ENCODE data around the gene DNM3.

Gene DNM3

DNA sequence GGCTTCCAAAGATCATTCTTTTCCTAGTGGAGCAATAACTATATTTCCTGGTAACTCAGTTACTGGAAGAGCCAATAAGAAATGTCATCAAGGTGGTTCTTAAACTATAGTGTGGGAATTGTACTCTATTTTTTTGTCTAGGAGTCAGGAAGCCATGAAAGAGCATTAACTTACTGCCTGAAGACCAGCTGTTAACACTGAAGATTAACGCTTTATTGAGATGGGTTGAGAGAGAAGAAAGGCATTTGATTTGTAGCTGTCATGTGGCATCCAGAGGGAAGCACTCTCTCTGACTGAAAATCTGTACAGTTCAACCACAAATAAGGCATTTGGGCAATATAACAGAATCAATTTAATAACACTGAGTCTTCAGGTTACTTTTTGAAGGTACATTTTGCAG, 76.0 kb downstream of the DNM3 start:
- DNase-seq (ENCODE audit: low read depth in 1 of 2, low spot score in 1 of 2) = no peak

DNA sequence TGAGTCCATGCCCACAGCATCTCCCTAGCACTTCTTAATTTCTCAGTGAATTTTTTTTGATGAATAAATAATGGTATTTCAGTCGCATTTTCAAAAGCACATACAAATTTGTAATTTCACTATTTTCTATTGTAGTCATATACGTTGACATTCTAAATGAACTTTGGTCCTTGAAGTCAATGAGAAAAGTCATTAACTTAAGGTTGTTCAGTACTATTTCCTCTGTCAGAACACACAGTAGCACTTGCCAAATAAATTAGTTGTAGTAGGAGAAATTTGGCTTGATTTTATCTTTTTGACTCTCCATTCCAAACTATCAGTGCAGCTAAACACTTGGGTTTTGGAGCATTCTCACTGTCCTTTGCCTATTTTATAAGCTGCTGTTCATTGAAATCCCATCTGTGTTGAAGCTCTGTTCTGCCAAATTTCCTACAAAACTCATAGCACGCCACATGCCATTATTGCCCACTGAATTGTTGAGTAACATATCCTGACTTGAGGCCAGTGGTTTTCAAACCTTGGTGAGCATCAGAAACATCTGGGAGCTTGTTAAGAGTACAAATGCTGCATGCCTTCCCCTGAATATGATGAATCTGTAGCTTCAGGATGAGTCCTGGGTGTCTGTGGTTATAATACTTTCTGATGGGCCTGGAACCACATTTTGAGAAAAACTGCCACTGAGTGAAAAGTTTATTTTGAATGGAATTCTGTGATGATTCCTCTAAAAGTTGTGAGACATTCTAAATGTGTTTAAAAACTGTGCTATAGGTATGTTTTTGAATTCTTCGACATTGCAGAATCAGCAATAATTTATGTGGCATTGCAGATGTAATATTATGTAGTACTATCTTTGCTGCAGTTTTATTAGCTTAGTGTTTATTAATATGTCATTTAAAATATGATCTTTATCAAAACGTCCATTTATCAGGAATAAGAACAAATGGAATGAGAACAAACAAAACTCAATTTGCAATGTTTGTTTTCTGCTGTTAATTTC, 78.9 kb downstream of the DNM3 start:
- DNase-seq (ENCODE audit: low read depth in 1 of 2, low spot score in 1 of 2) = no peak

DNA sequence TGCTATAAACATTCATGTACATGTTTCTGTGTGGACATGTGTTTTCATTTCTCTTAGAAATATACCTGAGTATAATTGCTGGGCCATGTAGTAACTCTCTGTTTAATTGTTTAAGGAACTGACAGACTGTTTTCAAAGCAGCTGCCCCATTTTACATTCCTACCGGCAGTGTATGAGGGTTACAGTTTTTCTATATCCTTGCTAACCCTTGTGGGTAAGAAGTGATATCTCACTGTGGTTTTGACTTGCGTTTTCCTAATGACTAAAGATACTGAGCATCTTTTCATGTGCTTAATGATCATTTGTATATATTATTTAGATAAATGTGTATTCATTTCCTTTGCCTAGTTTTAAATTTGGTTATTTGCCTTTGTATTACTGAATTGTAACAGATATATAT, 81.7 kb downstream of the DNM3 start:
- no peak for DNase-seq (ENCODE audit: low read depth in 1 of 2, low spot score in 1 of 2)

DNA sequence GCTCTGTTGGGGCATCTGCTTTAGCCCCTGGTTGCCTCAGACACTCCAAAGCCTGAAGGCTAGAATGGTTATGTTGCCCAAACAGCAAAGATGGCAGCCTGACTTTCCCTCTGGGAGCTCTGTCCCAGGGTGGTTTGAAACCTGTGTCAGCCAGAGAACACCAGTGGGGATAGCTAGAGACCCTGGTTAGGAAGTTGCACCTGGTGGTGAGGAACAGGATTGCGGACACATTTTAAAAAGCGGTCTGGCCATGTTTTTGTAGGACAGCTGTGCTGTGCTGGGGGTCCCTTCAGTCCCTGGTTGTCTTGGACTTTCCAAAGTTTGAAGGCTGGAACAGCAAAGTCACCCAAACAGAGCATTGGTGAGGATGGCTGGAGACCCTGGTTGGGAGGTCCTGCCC, 87.8 kb downstream of the DNM3 start:
- DNase-seq (ENCODE audit: low read depth in 1 of 2, low spot score in 1 of 2) = no peak

DNA sequence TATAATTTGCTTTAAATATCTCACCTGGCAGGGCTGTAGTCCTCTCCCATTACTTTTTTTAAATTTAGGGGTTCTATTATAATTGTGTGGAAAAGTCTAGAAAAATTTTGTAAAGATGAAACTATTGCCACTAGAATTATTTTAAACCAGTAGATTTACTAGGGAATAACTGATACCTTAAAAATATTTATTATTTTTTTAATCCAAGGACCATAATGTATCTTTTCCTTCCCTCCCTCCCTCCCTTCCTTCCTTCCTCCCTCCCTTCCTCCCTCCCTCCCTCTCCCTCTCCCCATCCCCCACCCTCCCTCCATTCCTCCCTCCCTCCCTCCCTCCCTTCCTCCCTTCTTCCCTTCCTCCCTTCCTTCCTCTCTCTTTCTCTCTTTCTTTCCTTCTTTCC, 90.5 kb downstream of the DNM3 start:
- no peak for DNase-seq (ENCODE audit: low read depth in 1 of 2, low spot score in 1 of 2)

DNA sequence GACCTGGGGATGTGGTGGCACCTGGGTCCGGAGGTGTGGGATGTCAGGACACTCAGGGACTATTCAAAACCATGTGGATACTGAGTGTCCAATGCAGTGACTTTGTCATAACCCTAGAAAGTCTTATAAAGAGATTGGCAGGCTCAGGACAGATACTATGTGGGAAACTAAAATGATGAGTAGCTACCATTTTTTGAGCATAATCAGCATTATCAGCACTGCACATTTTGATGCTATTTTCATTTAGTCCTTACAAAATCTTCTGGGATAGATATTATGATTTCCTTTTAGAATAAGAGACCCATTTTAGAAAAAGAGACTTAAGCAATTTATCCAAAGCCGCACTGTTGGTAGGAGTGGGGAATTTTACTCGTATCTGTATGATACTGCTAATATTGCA, 93.4 kb downstream of the DNM3 start:
- DNase-seq (ENCODE audit: low read depth in 1 of 2, low spot score in 1 of 2) = no peak

DNA sequence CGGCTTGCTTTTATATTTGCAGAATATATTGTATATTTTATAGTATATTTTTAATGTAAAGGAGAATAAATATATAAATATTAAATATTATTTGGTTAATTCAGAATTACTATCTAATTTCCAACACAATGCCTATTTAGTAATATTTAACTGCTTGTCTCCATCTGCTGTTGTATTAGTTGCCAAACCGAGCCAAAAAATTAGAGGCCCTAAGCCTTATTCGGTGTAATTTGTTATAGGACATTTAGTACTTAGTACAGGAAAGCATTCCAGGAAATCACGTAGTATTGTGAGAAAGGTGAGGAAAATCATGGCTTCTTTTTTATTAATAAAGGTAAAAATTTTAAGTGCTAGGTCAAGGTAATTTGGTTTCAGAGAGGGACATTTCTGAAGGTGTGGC, 93.8 kb downstream of the DNM3 start:
- no peak for DNase-seq (ENCODE audit: low read depth in 1 of 2, low spot score in 1 of 2)

DNA sequence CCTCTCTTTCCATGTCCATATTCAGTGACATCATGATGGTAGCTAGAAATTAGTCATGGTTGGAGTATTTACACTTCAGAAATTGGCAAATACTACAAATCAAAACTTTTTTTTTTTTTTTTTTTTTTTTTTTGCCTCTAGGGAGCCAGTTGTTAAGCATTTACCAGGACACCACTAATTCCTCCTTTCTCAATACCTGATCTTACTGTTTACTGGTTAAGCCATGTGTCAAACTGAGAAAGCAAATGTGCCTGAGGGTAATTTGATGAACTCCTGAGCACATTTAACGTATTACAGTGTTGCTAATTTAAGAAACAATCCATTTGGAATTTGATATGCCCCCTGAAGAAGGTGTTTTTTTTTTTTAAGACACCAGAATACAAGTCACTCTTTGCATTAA, 94.4 kb downstream of the DNM3 start:
- no peak for DNase-seq (ENCODE audit: low read depth in 1 of 2, low spot score in 1 of 2)

DNA sequence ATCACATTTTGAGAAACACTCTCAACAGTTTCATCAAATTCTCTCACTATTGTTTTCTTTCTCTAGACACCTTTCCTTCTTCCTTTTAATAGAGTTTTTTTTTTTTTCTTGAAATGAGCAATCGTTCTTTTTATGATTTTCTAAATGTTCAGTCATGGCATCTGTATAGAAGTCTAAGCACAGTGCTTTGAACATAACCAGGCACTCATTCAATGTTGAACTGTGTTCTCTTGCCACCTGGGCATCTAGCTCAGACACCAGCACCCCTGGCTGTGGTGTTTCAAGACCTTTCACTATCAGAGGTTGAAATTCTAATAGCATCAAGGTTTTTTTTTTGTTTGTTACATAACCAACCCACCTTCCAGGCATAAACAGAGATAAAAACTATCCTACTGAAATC, 96.6 kb downstream of the DNM3 start:
- no peak for DNase-seq (ENCODE audit: low read depth in 1 of 2, low spot score in 1 of 2)

DNA sequence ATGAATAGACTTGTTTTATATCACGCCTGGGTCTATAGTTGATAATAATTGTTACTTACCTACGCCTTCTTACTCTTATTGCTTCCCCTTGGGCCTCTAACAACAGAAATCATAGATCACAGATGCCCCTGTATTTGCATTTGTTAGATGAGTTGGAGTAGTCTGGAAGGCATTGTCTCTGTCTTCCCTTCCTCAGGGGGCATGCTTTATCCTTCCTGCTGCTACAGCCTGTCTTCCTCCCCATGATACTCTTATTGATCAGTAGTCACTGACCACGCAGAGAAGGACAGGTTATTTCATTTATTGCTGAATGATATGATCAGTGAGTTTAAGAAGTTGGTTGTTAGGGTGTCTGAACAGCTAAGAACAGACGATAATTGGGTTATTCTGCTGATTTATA, 98.4 kb downstream of the DNM3 start:
- DNase-seq (ENCODE audit: low read depth in 1 of 2, low spot score in 1 of 2) = no peak

DNA sequence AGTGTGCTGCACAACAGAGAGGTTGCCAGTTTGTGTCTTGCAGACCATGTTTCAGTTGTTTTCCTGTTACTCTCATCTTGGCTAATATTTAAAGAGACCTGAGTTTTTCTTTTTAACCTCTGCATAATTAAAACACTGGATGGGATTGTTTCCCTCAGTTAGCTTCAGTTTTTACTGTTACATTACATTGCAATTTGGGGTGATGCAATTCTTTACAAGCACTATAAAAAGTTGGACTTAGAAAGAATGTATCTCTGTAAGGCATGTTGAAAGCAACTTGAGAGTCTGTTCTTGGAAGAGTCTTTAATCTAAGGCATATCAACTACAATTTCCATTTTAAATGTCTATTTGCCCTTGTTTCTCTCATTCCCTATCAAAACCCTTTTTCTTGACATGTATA, 99.1 kb downstream of the DNM3 start:
- no peak for DNase-seq (ENCODE audit: low read depth in 1 of 2, low spot score in 1 of 2)

DNA sequence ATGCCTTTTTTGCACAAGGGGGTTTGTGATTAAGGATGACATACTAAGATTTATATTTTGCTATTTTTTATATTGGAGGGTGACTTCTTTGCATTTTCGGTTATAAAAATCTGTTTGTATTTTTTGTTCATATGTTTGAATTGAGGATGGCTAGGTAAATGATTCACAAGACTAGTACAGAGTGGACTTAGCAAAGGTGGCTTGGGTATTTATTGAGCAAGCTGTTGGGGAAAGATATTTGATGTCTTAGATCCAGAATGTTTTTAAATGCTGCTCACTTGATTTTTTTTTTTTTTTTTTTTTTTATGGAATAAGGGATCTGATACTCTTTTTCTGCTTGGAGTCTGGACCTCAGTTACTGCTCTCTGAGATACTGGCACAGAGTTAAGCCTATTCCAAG, 100.6 kb downstream of the DNM3 start:
- DNase-seq (ENCODE audit: low read depth in 1 of 2, low spot score in 1 of 2) = no peak

DNA sequence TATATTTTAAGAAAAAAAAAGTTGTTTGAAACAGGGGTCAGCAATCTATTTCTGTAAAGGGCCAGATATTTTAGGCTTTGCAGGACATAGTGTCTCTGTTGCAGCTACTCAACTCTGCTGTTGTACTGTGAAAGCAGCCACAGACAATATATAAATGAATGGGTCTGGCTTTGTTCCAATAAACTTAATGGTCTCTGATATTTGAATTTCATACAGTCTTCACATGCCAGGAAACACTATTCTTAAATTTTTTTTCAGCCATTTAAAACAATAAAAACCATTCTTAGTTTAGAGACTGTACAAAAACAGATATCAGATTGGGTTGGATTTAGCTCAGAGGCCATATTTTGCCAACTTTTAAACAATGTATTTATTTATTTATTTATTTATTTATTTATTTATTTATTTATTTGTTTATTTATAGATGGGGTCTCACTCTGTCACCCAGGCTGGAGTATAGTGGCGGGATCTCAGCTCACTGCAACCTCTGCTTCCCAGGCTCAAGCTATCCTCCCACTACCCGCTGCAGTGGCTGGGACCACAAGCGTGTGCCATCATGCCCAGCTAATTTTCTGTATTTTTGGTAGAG, 102.8 kb downstream of the DNM3 start:
- DNase-seq (ENCODE audit: low read depth in 1 of 2, low spot score in 1 of 2) = no peak

DNA sequence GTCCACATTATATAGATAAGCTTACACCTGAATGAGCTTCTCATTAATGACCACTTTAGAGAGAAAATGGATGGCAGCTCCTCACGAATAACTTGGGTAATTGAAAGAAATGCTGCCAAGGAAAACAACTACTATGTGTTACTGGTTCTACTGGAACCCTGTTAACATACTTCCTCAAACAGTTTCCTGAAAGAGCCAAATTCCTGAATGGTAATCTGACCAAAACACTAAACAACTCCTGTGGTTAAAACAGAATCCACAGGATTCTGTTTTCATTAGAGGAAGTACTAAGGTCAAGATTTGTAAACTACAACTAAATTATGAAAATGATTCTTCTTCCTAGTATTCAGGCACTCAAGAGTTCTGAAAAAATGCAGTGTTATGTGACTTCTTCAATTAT, 107.2 kb downstream of the DNM3 start:
- no peak for DNase-seq (ENCODE audit: low read depth in 1 of 2, low spot score in 1 of 2)

DNA sequence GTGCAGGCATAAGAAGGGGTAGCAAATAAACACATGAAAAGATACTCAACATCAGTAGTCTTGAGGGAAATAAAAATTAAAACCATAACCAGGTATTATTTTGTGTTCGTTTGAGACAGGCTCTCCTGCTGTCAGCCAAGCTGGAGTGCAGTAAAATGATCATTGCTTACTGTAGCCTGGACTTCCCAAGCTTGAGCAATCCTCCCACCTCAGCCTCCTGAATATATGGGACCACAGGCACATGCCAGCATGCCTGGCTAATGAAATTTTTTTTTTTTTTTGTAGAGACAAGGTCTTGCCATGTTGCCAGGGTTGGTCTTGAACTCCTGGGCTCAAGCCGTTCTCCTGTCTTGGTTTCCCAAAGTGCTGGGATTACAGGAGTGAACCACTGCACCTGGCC, 108.0 kb downstream of the DNM3 start:
- no peak for DNase-seq (ENCODE audit: low read depth in 1 of 2, low spot score in 1 of 2)

DNA sequence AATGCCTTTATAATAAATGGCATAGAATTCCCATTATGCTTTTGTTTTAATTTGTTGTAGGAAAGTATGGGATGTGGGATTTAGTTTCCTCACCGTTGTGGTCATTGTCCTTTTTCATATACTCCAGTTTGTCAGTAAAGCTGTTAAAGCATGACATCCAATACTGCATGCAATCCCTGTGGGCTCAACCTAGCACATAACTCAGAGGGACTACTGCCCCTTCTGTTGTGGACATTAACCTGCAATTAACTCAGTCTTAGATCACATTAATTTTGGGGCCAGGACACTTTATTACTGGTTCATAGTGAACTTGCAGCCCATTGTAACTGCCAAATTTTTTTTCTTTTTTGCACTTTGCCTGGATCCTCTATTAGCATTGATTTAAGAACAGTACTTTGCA, 112.5 kb downstream of the DNM3 start:
- DNase-seq (ENCODE audit: low read depth in 1 of 2, low spot score in 1 of 2) = no peak

DNA sequence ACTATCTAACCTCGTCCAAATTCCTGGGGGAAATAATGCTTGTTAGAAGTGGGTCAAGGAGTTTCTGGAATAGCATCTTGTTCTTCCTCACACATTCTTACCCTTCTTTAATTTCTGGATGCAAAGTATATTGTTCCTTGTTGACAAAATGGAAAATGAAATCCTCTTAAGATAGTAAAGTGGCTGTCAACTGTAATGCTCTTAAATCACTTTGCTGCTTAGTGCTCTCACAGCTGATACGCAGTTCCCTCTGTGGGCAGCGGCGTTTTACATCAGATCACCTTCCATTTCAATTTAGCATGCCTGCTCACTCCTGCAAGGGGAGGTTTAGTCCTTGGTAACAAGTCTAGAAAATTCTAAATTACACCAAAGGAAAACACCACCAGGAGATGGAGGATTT, 113.1 kb downstream of the DNM3 start:
- DNase-seq (ENCODE audit: low read depth in 1 of 2, low spot score in 1 of 2) = no peak

DNA sequence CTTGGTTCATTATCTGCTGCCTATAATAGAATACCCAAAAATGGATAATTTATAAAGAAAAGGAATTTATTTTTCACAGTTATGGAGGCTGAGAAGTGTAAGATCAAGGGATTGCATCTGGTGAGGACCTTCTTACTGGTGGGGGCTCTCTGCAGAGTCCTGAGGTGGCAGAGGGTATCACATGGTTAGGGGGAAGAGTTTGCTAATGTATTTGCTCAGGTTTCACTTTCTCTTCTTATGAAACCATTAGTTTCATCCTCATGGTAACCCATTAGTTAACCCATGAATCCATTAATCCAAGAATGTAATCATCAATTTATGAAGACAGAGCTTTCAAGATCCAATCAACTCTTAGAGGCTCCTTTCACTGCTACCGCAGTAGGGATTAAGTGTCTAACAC, 120.6 kb downstream of the DNM3 start:
- DNase-seq (ENCODE audit: low read depth in 1 of 2, low spot score in 1 of 2) = no peak

DNA sequence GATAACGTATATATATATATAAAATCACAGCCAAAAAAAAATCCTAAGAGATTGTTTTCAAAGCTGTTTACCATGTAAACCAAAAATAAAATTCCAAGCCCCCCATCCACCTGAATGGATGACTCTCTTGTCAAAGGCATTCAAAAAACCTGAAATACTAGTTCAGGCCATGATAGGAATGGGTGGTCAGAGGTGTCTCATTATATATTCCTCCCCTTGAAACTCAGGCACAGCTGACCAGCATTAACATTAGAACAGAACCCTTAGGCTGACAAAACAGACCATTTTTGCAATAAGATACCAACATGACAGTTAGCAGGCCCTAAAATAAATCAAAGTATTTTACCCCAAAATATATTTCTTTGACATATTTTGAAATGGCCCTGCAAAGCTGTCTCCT, 122.5 kb downstream of the DNM3 start:
- DNase-seq (ENCODE audit: low read depth in 1 of 2, low spot score in 1 of 2) = no peak

DNA sequence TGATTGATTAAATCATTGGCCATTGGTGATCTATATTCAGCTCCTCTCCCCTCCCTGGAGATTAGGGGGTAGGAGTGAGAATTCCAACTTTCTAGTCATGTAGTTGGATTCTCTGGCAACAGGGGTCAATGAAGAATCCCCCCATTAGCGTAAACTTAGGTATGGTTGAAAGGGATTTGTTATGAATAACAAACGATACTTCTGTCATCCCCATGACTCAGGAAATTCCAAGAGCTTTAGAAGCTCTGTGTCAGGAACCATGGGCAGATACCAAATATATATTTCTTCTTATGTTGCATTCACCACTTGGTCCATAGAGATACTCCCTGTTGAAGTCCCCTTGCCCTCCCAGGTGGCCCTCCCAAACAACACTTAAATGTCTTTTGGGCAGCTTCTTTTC, 124.5 kb downstream of the DNM3 start:
- no peak for DNase-seq (ENCODE audit: low read depth in 1 of 2, low spot score in 1 of 2)

DNA sequence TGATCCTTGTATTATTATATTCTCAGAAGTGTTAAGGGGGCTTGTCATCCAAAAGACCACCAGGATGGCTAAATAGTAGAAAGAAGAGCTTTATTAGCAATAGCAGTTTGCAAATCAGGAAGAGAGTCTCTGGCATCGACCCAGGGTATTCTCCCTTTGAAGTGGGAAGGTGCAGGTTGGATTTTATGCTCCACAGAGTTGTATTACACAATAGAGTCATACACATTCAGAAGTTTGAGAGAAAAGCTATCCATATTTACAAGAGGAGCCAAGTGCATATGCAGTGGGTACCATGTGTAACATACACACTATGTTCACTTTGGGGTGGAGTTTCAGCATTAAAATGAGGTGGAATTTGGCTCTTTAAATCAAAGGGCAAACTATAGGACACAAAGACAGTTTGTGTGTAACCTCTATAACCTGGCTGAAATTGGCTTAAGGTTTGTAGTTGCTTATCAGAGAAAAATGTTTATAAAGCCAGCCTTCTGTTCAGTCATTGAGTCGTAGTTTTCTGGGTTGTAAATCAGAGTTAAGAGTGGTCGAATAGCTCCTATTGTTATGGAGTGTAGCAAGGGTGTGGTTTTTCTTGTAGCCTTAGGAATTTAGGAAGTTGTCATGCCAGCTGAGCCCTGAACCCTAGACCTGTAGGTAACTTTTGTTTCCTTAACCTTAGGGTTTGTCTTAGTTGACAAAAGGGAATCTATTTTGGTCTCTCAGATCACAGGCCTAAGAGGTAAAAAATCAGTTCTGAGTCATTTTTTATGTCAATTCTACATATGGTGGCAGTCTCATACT, 125.3 kb downstream of the DNM3 start:
- DNase-seq (ENCODE audit: low read depth in 1 of 2, low spot score in 1 of 2) = no peak

DNA sequence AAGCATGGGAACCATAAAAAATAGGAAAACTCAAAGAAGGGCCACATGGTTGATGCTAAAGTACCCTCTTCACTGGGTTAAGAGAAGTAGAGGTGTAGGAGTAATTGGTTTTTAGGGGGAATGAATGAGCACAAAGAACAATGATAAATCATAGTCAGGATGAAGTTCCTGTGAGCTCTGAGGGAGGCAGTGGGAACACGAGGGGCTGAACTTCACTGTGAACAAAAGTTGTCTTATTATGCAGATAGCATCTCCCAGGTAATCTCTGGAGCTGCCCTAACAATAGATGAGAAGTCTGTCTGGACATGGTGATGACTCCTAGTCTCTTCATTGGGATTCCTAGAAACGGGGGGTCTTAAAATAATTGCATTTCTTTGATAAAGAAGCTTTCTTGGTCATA, 127.9 kb downstream of the DNM3 start:
- DNase-seq (ENCODE audit: low read depth in 1 of 2, low spot score in 1 of 2) = no peak

Data from activated CD4-positive, alpha-beta T cell treated with anti-CD3 and anti-CD28 coated beads, Interleukin-2, amount 50 U/mL, for 24 hours (primary cell).